Measurements from ENCODE around the gene IFNA16.
"Not testable (repeated sequence)": the region's sequence is repeated elsewhere in the genome, so short reads cannot be mapped to it uniquely, and the experiment has no call there.

The IFNA16 gene

GRCh38 chr9:21207043-21207442, 10.1 kb downstream of the IFNA16 start, which contains the start of gene IFNA10:
TSS of gene IFNA10 (minus strand) at chr9:21207143. CDS start at chr9:21207097, 46 bp downstream.
- in situ Hi-C loops (cut with MboI; ENCODE audit: low pct_unique_long_range_greater_than_20kb, low sequenced_read_pairs) = not testable (repeated sequence)

GRCh38 chr9:21205204-21205603, 11.9 kb downstream of the IFNA16 start:
- in situ Hi-C loops (cut with MboI; ENCODE audit: low pct_unique_long_range_greater_than_20kb, low sequenced_read_pairs) = no loop called here
- no peak for DNase-seq

More at GRCh38 chr9:21207043-21207442, 10.1 kb downstream of the IFNA16 start, which contains the start of gene IFNA10:
- DNase-seq = not testable (repeated sequence)

- in situ Hi-C loops (cut with MboI; ENCODE audit: low pct_unique_long_range_greater_than_20kb, low sequenced_read_pairs) = not testable (repeated sequence)
Observed at GRCh38 chr9:21202105-21202504, 15.0 kb downstream of the IFNA16 start, which contains the start of gene IFNA7. TSS of gene IFNA7 (minus strand) at chr9:21202205. CDS start at chr9:21202165, 40 bp downstream.

GRCh38 chr9:21194867-21195776, 22.0 kb downstream of the IFNA16 start:
- DNase-seq = peak; percentile 82
- in situ Hi-C loops (cut with MboI; ENCODE audit: low pct_unique_long_range_greater_than_20kb, low sequenced_read_pairs) = not testable (repeated sequence)

More at GRCh38 chr9:21202105-21202504, 15.0 kb downstream of the IFNA16 start, which contains the start of gene IFNA7:
- DNase-seq = not testable (repeated sequence)

- DNase-seq; in situ Hi-C loops (cut with MboI; ENCODE audit: low pct_unique_long_range_greater_than_20kb, low sequenced_read_pairs): not testable (repeated sequence)
Observed at GRCh38 chr9:21187487-21187886, 29.6 kb downstream of the IFNA16 start, which contains the start of gene IFNA4. TSS of gene IFNA4 (minus strand) at chr9:21187587. CDS start at chr9:21187531, 56 bp downstream.

GRCh38 chr9:21182810-21183736, 34.0 kb downstream of the IFNA16 start:
- peak; percentile 87 for DNase-seq
- in situ Hi-C loops (cut with MboI; ENCODE audit: low pct_unique_long_range_greater_than_20kb, low sequenced_read_pairs) = not testable (repeated sequence)

- in situ Hi-C loops (cut with MboI; ENCODE audit: low pct_unique_long_range_greater_than_20kb, low sequenced_read_pairs) = no loop called here
- DNase-seq = no peak
Observed at GRCh38 chr9:21174671-21175070, 42.4 kb downstream of the IFNA16 start.

- no peak for DNase-seq
- in situ Hi-C loops (cut with MboI; ENCODE audit: low pct_unique_long_range_greater_than_20kb, low sequenced_read_pairs) = no loop called here
Observed at GRCh38 chr9:21172156-21172555, 45.0 kb downstream of the IFNA16 start.

GRCh38 chr9:21171351-21171750, 45.8 kb downstream of the IFNA16 start:
- in situ Hi-C loops (cut with MboI; ENCODE audit: low pct_unique_long_range_greater_than_20kb, low sequenced_read_pairs) = no loop called here
- DNase-seq = no peak

- in situ Hi-C loops (cut with MboI; ENCODE audit: low pct_unique_long_range_greater_than_20kb, low sequenced_read_pairs); DNase-seq: not testable (repeated sequence)
Observed at GRCh38 chr9:21166560-21166959, 50.6 kb downstream of the IFNA16 start, which contains the start of gene IFNA21. TSS of gene IFNA21 (minus strand) at chr9:21166660. CDS start at chr9:21166612, 48 bp downstream.

All from KBM-7 (cell line).